ENCODE results near the gene PRKN. TPM values are rescaled to one million over a fixed set of nuclear protein-coding genes. Genes with fewer than 3 reads are reported as not detected.

Gene PRKN
- total RNA-seq, 1 experiment from 2014 or later, result 0.34 TPM

- intact Hi-C loops (cut with micrococcal nuclease; ENCODE audit: unreplicated experiment), result no loop called here
- no TSS peak for BruUV-seq (replicated peaks)
- Mint-ChIP-seq H3K9me3 (ENCODE audit: unreplicated experiment) (no peaks in the 10 kb centered on the region), H3K36me3 (ENCODE audit: insufficient read depth, unreplicated experiment) (no peaks in the 10 kb centered on the region), H3K27me3 (ENCODE audit: insufficient read depth, unreplicated experiment) (peaks cover 6% of the 10 kb centered on the region), H3K27ac (ENCODE audit: unreplicated experiment) (no peak overlapping the region), H3K4me1 (ENCODE audit: low read depth, unreplicated experiment) (no peaks in the 10 kb centered on the region), H3K4me3 (ENCODE audit: unreplicated experiment) (no peak overlapping the region)
- no peak for TF ChIP-seq CTCF (IDR thresholded peaks at IDR 0.05; ENCODE audit: insufficient read depth in 1 of 2, low read depth in 1 of 2, low read length in 1 of 2, severe bottlenecking in 1 of 2, unreplicated experiment in 1 of 2)
- ChIA-PET POLR2A (no interaction called here), CTCF (no interaction called here)
- H3K36me3 ChIP-seq (ENCODE audit: control insufficient read depth, insufficient read depth, low read length), result no peaks in the 10 kb centered on the region
- peaks cover 5% of the 10 kb centered on the region; the same call in 1 of the 2 replicates for H3K9me3 ChIP-seq
- H3K4me1 ChIP-seq, result no peaks in the 10 kb centered on the region
- no peak for DNase-seq
- no peaks in the 10 kb centered on the region; the same call in 1 of the 2 replicates for H3K27me3 ChIP-seq (replicated peaks; ENCODE audit: control insufficient read depth, insufficient read depth, low read length)
- no peak overlapping the region for H3K4me3 ChIP-seq (ENCODE audit: low read depth, low read length)
These were observed 1090.6 kb downstream of the PRKN start for GRCh38 chr6:161636882-161637430.

- peaks cover 3% of the 10 kb centered on the region for H3K27me3 Mint-ChIP-seq (ENCODE audit: insufficient read depth, unreplicated experiment)
- Histone ChIP-seq H3K4me1 (no peaks in the 10 kb centered on the region), H3K9me3 (peaks cover 5% of the 10 kb centered on the region; the same call in 1 of the 2 replicates), H3K4me3 (ENCODE audit: low read depth, low read length) (no peak overlapping the region), H3K36me3 (ENCODE audit: control insufficient read depth, insufficient read depth, low read length) (no peaks in the 10 kb centered on the region), H3K27me3 (replicated peaks; ENCODE audit: control insufficient read depth, insufficient read depth, low read length) (no peaks in the 10 kb centered on the region; the same call in 1 of the 2 replicates)
- DNase-seq, result no peak
- H3K9me3 Mint-ChIP-seq (ENCODE audit: unreplicated experiment), result no peaks in the 10 kb centered on the region
- H3K4me1 Mint-ChIP-seq (ENCODE audit: low read depth, unreplicated experiment), result no peaks in the 10 kb centered on the region
- no peak overlapping the region for H3K27ac Mint-ChIP-seq (ENCODE audit: unreplicated experiment)
- no peaks in the 10 kb centered on the region for H3K36me3 Mint-ChIP-seq (ENCODE audit: insufficient read depth, unreplicated experiment)
- intact Hi-C loops (cut with micrococcal nuclease; ENCODE audit: unreplicated experiment), result no loop called here
- no TSS peak for BruUV-seq (replicated peaks)
- ChIA-PET CTCF (no interaction called here), POLR2A (no interaction called here)
- H3K4me3 Mint-ChIP-seq (ENCODE audit: unreplicated experiment), result no peak overlapping the region
- no peak for TF ChIP-seq CTCF (IDR thresholded peaks at IDR 0.05; ENCODE audit: insufficient read depth in 1 of 2, low read depth in 1 of 2, low read length in 1 of 2, severe bottlenecking in 1 of 2, unreplicated experiment in 1 of 2)
These were observed 1091.6 kb downstream of the PRKN start for GRCh38 chr6:161635975-161636374.

DNA sequence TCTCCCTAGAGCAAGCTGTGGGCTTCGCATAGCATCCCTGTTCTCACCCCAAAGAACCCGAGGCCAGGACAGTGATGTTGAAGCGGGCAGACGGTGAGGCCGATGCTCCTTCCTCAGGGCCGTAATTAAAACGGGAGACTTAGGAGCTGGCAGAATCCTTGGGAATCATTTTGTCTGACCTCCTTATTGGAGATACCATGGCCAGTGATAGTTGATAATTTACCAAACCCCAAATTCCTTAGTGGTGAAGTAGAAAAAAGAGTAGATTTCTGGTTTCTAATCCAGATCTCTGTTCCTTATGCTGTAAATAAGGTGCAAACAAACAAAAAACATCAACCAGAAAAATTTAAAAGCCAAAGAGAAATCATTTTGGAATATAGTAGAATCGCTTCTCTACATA lies 1092.7 kb downstream of the PRKN start:
- BruUV-seq (replicated peaks), result no TSS peak
- peaks cover 5% of the 10 kb centered on the region; the same call in 1 of the 2 replicates for H3K9me3 ChIP-seq
- ChIA-PET CTCF (no interaction called here), POLR2A (no interaction called here)
- no peak for DNase-seq
- H3K36me3 ChIP-seq (ENCODE audit: control insufficient read depth, insufficient read depth, low read length), result no peaks in the 10 kb centered on the region
- H3K4me3 ChIP-seq (ENCODE audit: low read depth, low read length), result no peak overlapping the region
- no peak for TF ChIP-seq CTCF (IDR thresholded peaks at IDR 0.05; ENCODE audit: insufficient read depth in 1 of 2, low read depth in 1 of 2, low read length in 1 of 2, severe bottlenecking in 1 of 2, unreplicated experiment in 1 of 2)
- H3K4me3 Mint-ChIP-seq (ENCODE audit: unreplicated experiment), result no peak overlapping the region
- H3K27me3 ChIP-seq (replicated peaks; ENCODE audit: control insufficient read depth, insufficient read depth, low read length), result no peaks in the 10 kb centered on the region; the same call in 1 of the 2 replicates
- H3K9me3 Mint-ChIP-seq (ENCODE audit: unreplicated experiment), result no peaks in the 10 kb centered on the region
- no peaks in the 10 kb centered on the region for H3K4me1 Mint-ChIP-seq (ENCODE audit: low read depth, unreplicated experiment)
- no peak overlapping the region for H3K27ac Mint-ChIP-seq (ENCODE audit: unreplicated experiment)
- intact Hi-C loops (cut with micrococcal nuclease; ENCODE audit: unreplicated experiment), result no loop called here
- no peaks in the 10 kb centered on the region for H3K36me3 Mint-ChIP-seq (ENCODE audit: insufficient read depth, unreplicated experiment)
- no peaks in the 10 kb centered on the region for H3K4me1 ChIP-seq
- H3K27me3 Mint-ChIP-seq (ENCODE audit: insufficient read depth, unreplicated experiment), result peaks cover 3% of the 10 kb centered on the region
